Peyer's patch (tissue), 4 donors: ENCODE results near the gene TEX264.

ENCODE experiments used
- CTCF ChIP-seq, 6 experiments: fragments of 450-650 bp in 4 of 6; fragments of 200-600 bp in 2 of 6; sonication (generic) in 1 of 6; IDR thresholded peaks; one replicate each; pipeline ENCODE4 v1.5.1; 2017 to 2019; ENCODE audit warnings: antibody characterized with exemption in 6 of 6, mild to moderate bottlenecking in 3 of 6, moderate library complexity in 1 of 6
- POLR2A ChIP-seq, 2 donors: fragments of 450-650 bp; IDR thresholded peaks; one replicate each; pipeline ENCODE4 v1.5.1; 2017; ENCODE audit warnings: antibody characterized with exemption in 2 of 2, mild to moderate bottlenecking in 2 of 2, moderate library complexity in 2 of 2

- TF ChIP-seq POLR2A (IDR thresholded peaks at IDR 0.05) (no peak), CTCF (IDR thresholded peaks at IDR 0.05) (no peak)
Observed at GRCh38 chr3:51676102-51676640, 5.1 kb downstream of the TEX264 start.
